Astrocyte (in vitro differentiated cells and primary cell): Measurements from ENCODE around the gene KLK5.

Source experiments
- EZH2 ChIP-seq: IDR thresholded peaks from 2 replicates; pipeline ENCODE4 v1.6.1; 2012; ENCODE audit warnings: mild to moderate bottlenecking, low read length, inconsistent platforms; ENCODE audit not compliant: insufficient read depth
- TF ChIP-seq, protein P1 (sequence below): IDR thresholded peaks from 2 replicates; pipeline ENCODE4 v1.5.1; 2011; ENCODE audit warnings: low read depth, mild to moderate bottlenecking, inconsistent platforms, low read length, moderate library complexity; ENCODE audit not compliant: insufficient read depth

DNA sequence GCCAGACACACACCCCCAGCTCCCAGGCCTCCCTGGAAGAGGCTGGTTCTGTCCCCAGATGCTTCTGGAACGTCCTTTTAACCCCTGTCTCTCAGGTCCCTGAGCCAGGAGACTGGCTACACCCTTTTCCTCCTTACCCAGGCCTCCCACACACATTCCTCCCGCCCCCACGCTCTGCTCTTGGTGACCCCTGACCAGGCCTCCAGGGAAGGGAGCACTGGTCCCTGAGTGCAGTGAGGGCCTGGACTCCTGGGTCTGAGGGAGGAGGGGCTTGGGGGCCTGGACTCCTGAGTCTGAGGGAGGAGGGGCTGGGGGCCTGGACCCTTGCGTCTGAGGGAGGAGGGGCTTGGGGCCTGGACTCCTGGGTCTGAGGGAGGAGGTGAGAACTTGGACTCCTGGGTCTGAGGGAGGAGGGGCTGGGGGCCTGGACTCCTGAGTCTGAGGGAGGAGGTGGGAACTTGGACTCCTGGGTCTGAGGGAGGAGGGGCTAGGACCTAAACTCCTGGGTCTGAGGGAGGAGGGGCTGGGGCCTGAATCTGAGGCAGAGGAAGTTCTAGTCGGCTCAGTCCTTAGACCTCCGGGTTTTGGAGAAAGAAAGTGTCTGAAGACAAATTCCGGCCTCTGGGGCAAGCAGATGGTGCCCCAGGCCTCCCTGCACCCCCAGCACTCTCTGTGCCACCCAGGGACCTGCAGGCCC is 16.0 kb upstream of the KLK5 start:
- TF ChIP-seq, protein P1, sequence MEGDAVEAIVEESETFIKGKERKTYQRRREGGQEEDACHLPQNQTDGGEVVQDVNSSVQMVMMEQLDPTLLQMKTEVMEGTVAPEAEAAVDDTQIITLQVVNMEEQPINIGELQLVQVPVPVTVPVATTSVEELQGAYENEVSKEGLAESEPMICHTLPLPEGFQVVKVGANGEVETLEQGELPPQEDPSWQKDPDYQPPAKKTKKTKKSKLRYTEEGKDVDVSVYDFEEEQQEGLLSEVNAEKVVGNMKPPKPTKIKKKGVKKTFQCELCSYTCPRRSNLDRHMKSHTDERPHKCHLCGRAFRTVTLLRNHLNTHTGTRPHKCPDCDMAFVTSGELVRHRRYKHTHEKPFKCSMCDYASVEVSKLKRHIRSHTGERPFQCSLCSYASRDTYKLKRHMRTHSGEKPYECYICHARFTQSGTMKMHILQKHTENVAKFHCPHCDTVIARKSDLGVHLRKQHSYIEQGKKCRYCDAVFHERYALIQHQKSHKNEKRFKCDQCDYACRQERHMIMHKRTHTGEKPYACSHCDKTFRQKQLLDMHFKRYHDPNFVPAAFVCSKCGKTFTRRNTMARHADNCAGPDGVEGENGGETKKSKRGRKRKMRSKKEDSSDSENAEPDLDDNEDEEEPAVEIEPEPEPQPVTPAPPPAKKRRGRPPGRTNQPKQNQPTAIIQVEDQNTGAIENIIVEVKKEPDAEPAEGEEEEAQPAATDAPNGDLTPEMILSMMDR, result no peak
- TF ChIP-seq EZH2, result no peak
